Measurements from ENCODE around the gene LCN12.

- TF ChIP-seq CTCF (IDR thresholded peaks at IDR 0.05) (no peak), POLR2A (IDR thresholded peaks at IDR 0.05) (no peak)
These were observed 36.8 kb downstream of the LCN12 start for GRCh38 chr9:136988872-136989271.
